COLO668 (cell line): ENCODE measurements around the gene INO80.

Experiments
- DNase-seq: peaks from one replicate; lab custom pipeline; 2025; ENCODE audit not compliant: unreplicated experiment; lab: John Stamatoyannopoulos, UW

Gene INO80

DNA sequence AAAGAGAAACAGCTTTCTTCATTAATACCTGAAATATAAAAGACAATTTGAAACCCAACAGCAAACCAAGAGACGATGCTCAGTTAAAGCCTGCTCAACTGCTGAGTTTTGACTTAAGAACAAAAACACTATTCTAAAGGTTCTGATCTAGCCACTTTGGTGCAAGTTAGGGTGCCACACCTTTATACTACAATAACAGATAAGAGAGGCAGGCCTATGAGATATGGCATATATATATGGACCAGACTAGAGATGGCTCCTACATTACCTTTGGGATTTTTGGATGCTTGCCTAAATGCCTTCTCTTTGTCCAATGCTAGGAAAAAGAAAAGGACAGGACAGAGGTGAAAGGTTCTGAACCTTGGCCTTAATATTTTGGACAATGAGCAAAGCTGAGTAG, 68.6 kb downstream of the INO80 start:
- DNase-seq: no peak

- DNase-seq: no peak
Measured at GRCh38 chr15:41043276-41043951, 72.7 kb downstream of the INO80 start.

GRCh38 chr15:41042851-41043250, 73.2 kb downstream of the INO80 start:
- no peak for DNase-seq

DNA sequence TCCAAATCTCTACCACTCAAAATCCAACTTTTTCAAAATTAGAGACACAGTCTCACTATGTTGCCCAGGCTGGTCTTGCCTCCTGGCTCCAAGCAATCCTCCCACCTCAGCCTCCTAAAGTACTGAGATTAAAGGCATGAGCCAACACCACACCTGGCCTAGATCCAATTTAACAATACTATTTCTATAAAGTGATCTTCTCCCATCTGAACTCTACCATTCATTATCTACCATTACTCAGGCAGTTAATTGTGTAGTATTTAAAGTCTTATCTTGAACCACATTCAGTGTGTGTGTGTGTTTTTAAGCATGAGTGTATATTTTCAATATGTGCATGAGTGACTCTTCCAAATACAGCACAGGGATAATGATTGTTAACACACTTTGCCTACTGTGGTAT, 77.0 kb downstream of the INO80 start:
- no peak for DNase-seq

DNA sequence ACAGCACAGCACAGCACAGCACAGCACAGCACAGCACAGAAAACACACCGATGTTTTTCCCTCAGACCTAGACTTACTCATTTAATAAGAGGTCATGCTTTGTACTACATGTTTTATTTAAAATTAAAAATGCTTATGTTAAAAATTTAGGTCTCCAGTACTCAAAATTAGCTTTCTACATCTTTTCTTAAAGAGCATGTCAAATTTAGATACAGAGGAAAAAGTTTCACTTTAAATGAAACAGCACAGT, 84.1 kb downstream of the INO80 start:
- no peak for DNase-seq

GRCh38 chr15:41031232-41032078, 84.6 kb downstream of the INO80 start:
- DNase-seq: no peak

DNA sequence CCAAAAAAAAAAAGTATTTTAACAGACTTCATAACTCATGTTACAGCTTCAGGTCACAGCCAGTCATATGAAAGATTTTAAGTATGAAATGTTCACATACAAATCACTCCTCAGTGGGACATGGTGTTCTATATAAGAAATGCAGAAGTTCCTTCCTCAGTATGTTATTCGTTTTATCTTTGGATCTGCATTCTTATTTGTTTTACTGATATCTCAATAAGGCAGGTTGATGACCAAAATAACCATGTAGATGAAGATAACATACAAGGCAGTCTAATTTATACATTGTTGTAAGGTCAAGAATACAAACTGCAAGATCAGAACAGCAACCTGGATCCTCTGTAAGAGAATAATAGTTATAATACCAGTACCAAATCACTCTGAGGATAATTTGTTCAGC, 87.2 kb downstream of the INO80 start:
- no peak for DNase-seq

DNA sequence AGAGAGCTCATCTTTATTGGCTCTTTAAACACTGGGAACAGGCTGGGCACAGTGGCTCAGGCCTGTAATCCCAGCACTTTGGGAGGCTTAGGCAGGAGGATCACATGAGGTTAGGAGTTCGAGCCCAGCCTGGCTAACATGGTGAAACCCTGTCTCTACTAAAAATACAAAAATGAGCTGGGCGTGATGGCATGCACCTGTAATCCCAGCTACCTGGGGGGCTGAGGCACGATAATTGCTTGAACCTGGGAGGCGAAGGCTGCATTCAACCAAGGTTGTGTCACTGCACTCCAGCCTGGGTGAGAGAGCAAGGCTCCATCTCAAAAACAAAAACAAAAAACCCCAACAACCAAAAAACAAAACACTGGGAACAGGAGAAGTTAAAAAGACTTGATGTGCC, 90.7 kb downstream of the INO80 start:
- DNase-seq: no peak

- no peak for DNase-seq
Measured at GRCh38 chr15:41024885-41025284, 91.2 kb downstream of the INO80 start.

DNA sequence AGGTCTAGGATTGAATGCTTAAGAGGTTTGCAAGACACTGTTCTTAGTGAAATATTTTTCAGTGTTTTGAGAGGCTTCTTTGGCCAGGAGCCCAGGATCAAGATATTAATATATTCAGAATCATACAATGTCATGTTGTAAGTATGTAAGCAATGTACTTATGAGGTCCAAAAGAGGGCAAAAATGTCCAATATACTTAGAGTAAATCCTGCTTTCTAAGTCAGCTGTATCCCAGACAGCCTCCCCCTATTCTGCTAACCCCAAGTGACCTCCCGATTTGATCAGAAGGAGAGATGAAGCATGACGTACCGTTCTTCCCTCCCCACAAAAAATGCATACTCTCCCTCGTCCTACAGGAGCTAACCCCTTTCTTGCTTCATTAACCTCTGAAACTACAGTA, 91.9 kb downstream of the INO80 start:
- DNase-seq: no peak

GRCh38 chr15:41022487-41023090, 93.5 kb downstream of the INO80 start:
- peak; percentile 33 for DNase-seq

GRCh38 chr15:41020829-41021228, 95.3 kb downstream of the INO80 start:
- DNase-seq: no peak

DNA sequence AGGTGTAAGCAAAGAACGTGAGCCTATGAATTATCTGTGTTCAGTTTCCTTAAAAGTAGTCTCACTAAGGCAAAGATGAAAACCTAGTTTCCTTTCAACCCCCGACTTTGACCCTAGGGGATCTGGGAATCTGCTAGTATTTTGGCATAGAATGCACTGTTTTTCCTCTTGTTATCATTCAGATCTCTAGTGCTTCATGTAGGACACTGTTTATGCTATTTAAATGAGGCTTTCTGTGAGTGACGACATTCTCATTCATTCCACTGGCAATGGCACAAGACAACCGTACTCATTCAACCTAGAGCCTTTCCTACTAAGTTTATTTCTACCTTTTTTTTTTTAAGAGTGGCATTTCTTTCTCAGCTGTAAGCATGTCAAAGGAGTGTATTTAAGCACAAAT, 95.8 kb downstream of the INO80 start:
- no peak for DNase-seq

GRCh38 chr15:41019174-41019573, 96.9 kb downstream of the INO80 start:
- no peak for DNase-seq

GRCh38 chr15:41018534-41018933, 97.5 kb downstream of the INO80 start:
- no peak for DNase-seq

- no peak for DNase-seq
Measured at GRCh38 chr15:41017066-41017735, 98.9 kb downstream of the INO80 start.

DNA sequence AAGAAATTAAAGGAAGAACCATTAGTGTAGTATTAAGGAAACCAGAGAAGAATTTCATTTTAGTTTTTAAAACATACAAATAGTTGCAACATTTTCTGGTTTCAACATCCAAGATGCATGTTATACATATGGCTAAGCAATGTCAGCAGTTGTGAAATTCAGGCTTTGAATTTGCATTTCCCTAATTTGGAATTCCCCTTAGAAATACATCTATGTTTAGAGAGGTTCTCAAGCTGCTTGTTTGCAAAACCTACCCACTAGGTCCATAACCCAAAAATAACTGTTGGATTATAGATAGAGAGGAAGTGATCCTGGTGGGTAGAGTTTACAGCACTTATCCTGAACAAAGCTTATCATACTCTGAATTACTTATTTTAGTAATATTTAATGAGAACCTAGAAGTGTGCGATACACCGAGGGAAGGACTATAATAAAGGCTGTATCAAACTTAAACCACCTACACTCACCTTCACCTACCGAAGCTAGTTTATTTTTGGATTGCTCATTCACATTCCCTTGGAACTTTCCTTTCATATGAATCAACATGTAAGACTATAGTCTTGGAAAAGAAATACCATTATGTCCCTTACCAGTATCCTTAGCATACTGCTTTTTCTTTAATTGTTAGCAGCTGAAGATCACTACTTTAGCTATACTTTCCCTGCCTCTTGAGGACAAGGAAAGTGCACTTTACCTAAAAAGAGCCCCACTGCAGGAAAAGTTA, 102.2 kb downstream of the INO80 start:
- no peak for DNase-seq

DNA sequence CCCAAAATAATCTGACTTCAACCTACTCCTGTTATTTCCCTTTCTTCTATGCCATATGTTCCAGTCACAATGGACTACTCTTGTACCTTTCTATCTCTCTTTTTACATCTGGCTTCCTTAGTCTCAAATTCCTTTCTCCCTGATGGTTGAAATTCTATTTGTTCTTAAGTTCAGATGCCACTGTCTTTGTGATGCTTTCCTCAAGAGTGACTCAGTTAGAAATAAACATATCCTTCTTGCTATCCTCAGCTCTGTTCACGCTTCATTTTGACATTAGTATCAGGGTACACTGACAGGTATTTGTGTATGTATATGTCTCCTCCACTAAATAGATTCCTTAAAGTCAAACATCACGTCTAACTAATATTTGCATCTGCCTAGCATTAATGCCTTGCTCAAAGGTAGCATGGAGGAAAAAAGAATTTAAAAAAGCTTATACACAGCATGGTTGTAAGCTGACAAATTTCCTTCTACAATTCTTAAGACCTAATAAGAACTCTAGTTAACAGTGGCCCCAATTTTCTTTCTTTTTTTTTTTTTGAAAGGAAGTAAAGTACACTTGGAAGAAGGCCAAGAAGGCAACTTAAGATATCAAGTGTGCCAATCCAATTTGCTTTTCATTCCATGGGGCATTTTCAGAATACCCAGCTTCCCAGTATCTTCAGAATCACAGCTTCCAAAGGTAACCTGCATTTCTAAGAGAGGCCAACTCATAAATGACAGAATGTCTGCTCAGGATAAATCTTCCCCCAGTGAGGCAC, 104.8 kb downstream of the INO80 start:
- no peak for DNase-seq

DNA sequence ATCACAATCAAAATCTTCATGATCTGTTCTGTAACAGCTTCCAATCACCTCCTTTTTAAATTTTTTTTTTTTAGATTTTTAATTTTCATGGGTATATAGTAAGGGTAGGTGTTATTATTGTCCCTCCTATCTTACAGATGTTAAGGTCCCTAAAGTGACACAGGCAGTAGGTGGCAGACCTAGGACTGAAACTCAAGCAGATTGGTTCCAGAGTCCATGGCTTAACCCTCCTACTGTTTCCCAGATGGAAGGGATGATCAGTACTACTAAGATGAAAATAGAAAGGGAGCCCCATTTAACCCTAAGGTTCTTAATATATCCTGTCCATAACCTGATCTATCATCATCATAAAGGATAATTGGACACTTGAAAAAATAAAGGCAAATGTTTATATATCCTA, 105.7 kb downstream of the INO80 start:
- no peak for DNase-seq

DNA sequence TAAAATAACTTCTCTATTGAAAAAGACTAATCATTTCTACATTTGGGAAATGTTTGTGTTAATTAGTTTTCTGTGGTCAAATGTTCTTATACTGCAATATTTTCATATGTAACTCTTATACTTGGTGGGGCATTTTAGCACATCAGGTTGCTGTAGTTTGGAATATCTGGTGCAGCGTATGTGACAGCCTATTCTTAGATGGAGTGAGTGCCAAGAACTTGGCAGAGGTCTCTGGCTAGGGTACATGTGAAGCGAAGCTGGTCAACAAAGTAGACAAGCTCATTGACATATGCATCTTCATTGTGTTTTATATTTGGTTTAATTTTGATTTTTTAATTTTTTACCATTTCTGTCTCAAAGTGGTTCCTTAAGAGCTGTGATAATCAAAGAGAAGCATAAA, 109.6 kb downstream of the INO80 start:
- no peak for DNase-seq

- no peak for DNase-seq
Measured at GRCh38 chr15:41004490-41004889, 111.6 kb downstream of the INO80 start.
